Activated B cell treated with CpG ODN at 0.5 μM for 24 hours (primary cell): ENCODE data around the gene YARS2. TPM values are rescaled to one million over a fixed set of nuclear protein-coding genes. Genes with fewer than 3 reads are reported as not detected.

Source experiments
- ATAC-seq: fragments of 200-7000 bp; cut with Tn5 transposase; one replicate; pipeline ENCODE4 v1.10.0; 2021; ENCODE audit warnings: low read depth, mild to moderate bottlenecking, moderate library complexity
- CTCF ChIA-PET: fragments of 350-600 bp; sonication (Branson Sonifier 250); formaldehyde crosslinking; loops from one replicate; lab custom pipeline; 2021; ENCODE audit warnings: antibody characterized with exemption; lab: Charles Lee
- POLR2A ChIA-PET: fragments of 350-600 bp; sonication (Branson Sonifier 250); formaldehyde crosslinking; loops from one replicate; lab custom pipeline; 2021; ENCODE audit warnings: antibody characterized with exemption; lab: Charles Lee
- DNase-seq: peaks from one replicate; pipeline ENCODE4 v3.0.0; 2022
- H3K27ac Mint-ChIP-seq: one replicate; pipeline ENCODE4 v1.8.0; 2020; ENCODE audit warnings: mixed read lengths
- H3K27me3 Mint-ChIP-seq: one replicate; pipeline ENCODE4 v1.8.0; 2021; ENCODE audit warnings: mixed read lengths
- H3K36me3 Mint-ChIP-seq: one replicate; pipeline ENCODE4 v1.8.0; 2021; ENCODE audit warnings: low read depth, mixed read lengths
- H3K4me1 Mint-ChIP-seq: one replicate; pipeline ENCODE4 v1.8.0; 2021; ENCODE audit warnings: mixed read lengths
- H3K4me3 Mint-ChIP-seq: one replicate; pipeline ENCODE4 v1.8.0; 2020; ENCODE audit warnings: mild to moderate bottlenecking, mixed read lengths
- H3K9me3 Mint-ChIP-seq: one replicate; pipeline ENCODE4 v1.8.0; 2020; ENCODE audit warnings: mixed read lengths
- CTCF ChIP-seq: fragments of 200-600 bp; IDR thresholded peaks from one replicate; pipeline ENCODE4 v1.8.0; 2022; ENCODE audit warnings: antibody characterized with exemption, mild to moderate bottlenecking
- intact Hi-C: fragments of 100-400 bp; cut with micrococcal nuclease; formaldehyde crosslinking; loops from one replicate; pipeline ENCODE4 v1.15.1; 2024
- total RNA-seq: library from RNA; stranded (reverse); gene quantifications from 2 replicates; pipeline ENCODE4 v1.2.3, GENCODE V29; 2022

YARS2 gene
- total RNA-seq, 1 donor from 2014 or later, result 23.2 TPM

GRCh38 chr12:32768518-32768917 lies 12.8 kb upstream of the YARS2 start:
- DNase-seq (no peak), ATAC-seq (no peak)
- Mint-ChIP-seq H3K27me3 (peaks cover 21% of the 10 kb centered on the region), H3K36me3 (no peaks in the 10 kb centered on the region), H3K4me3 (no peak overlapping the region), H3K4me1 (no peaks in the 10 kb centered on the region), H3K27ac (no peak overlapping the region), H3K9me3 (no peaks in the 10 kb centered on the region)
- TF ChIP-seq CTCF, result no peak
- ChIA-PET CTCF (no interaction called here), POLR2A (no interaction called here)
- intact Hi-C loops, result no loop called here

- no peak for TF ChIP-seq CTCF
- Mint-ChIP-seq H3K4me1 (peaks cover 17% of the 10 kb centered on the region), H3K27ac (no peak overlapping the region), H3K9me3 (no peaks in the 10 kb centered on the region), H3K27me3 (peaks cover 20% of the 10 kb centered on the region), H3K36me3 (no peaks in the 10 kb centered on the region), H3K4me3 (no peak overlapping the region)
- ATAC-seq, result no peak
- intact Hi-C loops, result no loop called here
- ChIA-PET POLR2A (no interaction called here), CTCF (no interaction called here)
- DNase-seq, result no peak
Measured at GRCh38 chr12:32765906-32766305, 10.2 kb upstream of the YARS2 start.

GRCh38 chr12:32761716-32762115 lies 6.0 kb upstream of the YARS2 start:
- DNase-seq (no peak), ATAC-seq (peak; percentile 54)
- POLR2A ChIA-PET, result interaction anchor here (0.6 kb wide), 1 partner anchor 1260 kb away, joined by 3 read pairs; no protein-coding TSS in a partner anchor
- Mint-ChIP-seq H3K27ac (peak overlapping the region; percentile 8), H3K27me3 (peaks cover 2% of the 10 kb centered on the region), H3K4me1 (peaks cover 17% of the 10 kb centered on the region), H3K36me3 (no peaks in the 10 kb centered on the region), H3K9me3 (no peaks in the 10 kb centered on the region), H3K4me3 (peak overlapping the region; percentile 11)
- intact Hi-C loops, result no loop called here
- CTCF ChIA-PET, result interaction anchor here (1.0 kb wide), 1 partner anchor 158 kb away, joined by 3 read pairs; no protein-coding TSS in a partner anchor
- no peak for TF ChIP-seq CTCF

- Mint-ChIP-seq H3K27me3 (no peaks in the 10 kb centered on the region), H3K9me3 (no peaks in the 10 kb centered on the region), H3K4me1 (peaks cover 29% of the 10 kb centered on the region), H3K27ac (no peak overlapping the region), H3K4me3 (no peak overlapping the region), H3K36me3 (peaks cover 24% of the 10 kb centered on the region)
- no peak for DNase-seq
- CTCF ChIA-PET, result interaction anchor here (0.6 to 3.5 kb wide), 3 partner anchors 301 to 1264 kb away, joined by 5 to 51 read pairs (median 43); partner anchors contain the start of gene ALG10
- intact Hi-C loops, result loop anchor here (5.0 kb wide), 1 partner anchor 1365 kb away; no protein-coding TSS in a partner anchor
- ATAC-seq, result no peak
- no peak for TF ChIP-seq CTCF
- POLR2A ChIA-PET, result interaction anchor here (1.2 kb wide), 1 partner anchor 12 kb away, joined by 3 read pairs; no protein-coding TSS in a partner anchor
Measured at GRCh38 chr12:32757157-32757556, 1.5 kb upstream of the YARS2 start.

- intact Hi-C loops, result loop anchor here (1.0 to 5.0 kb wide), 3 partner anchors 163 to 1366 kb away; partner anchors contain the start of gene ALG10
- CTCF ChIA-PET, result interaction anchor here (1.3 to 3.5 kb wide), 5 partner anchors 94 to 1265 kb away, joined by 4 to 51 read pairs (median 16); partner anchors contain the start of gene ALG10
- H3K27me3 Mint-ChIP-seq, result no peaks in the 10 kb centered on the region
Measured at GRCh38 chr12:32756476-32757066, 874 bp upstream of the YARS2 start.

More at GRCh38 chr12:32756476-32757066, 874 bp upstream of the YARS2 start:
- H3K27ac Mint-ChIP-seq, result peak overlapping the region; percentile 92
- POLR2A ChIA-PET, result interaction anchor here (0.6 to 2.0 kb wide), 6 partner anchors 11 to 1266 kb away, joined by 3 to 77 read pairs (median 4); partner anchors contain the start of genes ALG10 and DNM1L
- peak overlapping the region; percentile 95 for H3K4me3 Mint-ChIP-seq
- DNase-seq (no peak), ATAC-seq (no peak)
- TF ChIP-seq CTCF, result no peak
- H3K9me3 Mint-ChIP-seq, result no peaks in the 10 kb centered on the region
- peaks cover 29% of the 10 kb centered on the region for H3K36me3 Mint-ChIP-seq
- peaks cover 23% of the 10 kb centered on the region for H3K4me1 Mint-ChIP-seq
